ENCODE results near the gene ITIH2.
"Not testable (repeated sequence)": the region's sequence is repeated elsewhere in the genome, so short reads cannot be mapped to it uniquely, and the experiment has no call there.

Gene ITIH2

DNA sequence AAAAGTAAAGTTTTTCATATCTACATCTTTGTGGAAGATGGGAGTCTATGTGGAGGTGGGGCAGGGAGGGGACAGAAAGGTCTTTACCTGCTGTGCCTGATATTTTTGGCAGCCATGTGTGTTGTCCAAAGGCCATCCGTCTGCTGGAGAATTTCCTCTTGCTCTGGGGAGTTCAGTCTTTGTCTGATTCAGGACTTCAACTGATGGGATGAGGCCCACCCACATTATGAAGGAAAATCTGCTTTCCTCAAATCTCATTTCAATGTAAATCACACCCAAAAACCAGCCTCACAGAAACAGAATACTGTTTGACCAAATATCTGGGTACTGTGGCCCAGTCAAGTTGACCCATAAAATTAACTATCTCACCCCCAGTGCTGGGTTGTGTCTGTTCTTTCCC is 23.9 kb upstream of the ITIH2 start:
- no peak overlapping the region for H3K4me3 ChIP-seq (ENCODE audit: low read depth, low read length)
- TF ChIP-seq, protein P1, sequence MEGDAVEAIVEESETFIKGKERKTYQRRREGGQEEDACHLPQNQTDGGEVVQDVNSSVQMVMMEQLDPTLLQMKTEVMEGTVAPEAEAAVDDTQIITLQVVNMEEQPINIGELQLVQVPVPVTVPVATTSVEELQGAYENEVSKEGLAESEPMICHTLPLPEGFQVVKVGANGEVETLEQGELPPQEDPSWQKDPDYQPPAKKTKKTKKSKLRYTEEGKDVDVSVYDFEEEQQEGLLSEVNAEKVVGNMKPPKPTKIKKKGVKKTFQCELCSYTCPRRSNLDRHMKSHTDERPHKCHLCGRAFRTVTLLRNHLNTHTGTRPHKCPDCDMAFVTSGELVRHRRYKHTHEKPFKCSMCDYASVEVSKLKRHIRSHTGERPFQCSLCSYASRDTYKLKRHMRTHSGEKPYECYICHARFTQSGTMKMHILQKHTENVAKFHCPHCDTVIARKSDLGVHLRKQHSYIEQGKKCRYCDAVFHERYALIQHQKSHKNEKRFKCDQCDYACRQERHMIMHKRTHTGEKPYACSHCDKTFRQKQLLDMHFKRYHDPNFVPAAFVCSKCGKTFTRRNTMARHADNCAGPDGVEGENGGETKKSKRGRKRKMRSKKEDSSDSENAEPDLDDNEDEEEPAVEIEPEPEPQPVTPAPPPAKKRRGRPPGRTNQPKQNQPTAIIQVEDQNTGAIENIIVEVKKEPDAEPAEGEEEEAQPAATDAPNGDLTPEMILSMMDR (IDR thresholded peaks at IDR 0.05; ENCODE audit: low read depth, low read length): no peak
- TF ChIP-seq, protein P2, sequence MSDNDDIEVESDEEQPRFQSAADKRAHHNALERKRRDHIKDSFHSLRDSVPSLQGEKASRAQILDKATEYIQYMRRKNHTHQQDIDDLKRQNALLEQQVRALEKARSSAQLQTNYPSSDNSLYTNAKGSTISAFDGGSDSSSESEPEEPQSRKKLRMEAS (IDR thresholded peaks at IDR 0.05; ENCODE audit: low read depth, low read length): no peak
- TF ChIP-seq MYC (IDR thresholded peaks at IDR 0.05; ENCODE audit: low read depth, low read length) (no peak), POLR2A (IDR thresholded peaks at IDR 0.05; ENCODE audit: extremely low read depth, insufficient read length) (no peak)
- DNase-seq (ENCODE audit: low read depth): no peak

DNA sequence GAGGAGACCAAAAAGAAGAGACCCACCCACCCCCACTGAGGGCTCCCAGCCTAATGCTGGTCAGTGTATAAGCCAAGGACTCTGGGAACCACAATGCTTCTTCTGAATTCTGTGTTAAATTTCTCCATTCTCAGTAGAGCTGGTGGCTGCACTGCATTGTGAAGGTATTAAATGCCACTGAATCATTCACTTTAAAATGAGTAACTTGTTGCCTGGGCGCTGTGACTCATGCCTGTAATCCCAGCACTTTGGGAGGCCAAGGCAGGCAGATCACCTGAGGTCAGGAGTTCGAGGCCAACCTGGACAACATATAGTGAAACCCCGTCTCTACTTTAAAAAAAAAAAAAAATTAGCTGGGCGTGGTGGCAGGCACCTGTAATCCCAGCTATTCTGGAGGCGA is 23.0 kb upstream of the ITIH2 start:
- not testable (repeated sequence) for H3K4me3 ChIP-seq (ENCODE audit: low read depth, low read length); DNase-seq (ENCODE audit: low read depth)

DNA sequence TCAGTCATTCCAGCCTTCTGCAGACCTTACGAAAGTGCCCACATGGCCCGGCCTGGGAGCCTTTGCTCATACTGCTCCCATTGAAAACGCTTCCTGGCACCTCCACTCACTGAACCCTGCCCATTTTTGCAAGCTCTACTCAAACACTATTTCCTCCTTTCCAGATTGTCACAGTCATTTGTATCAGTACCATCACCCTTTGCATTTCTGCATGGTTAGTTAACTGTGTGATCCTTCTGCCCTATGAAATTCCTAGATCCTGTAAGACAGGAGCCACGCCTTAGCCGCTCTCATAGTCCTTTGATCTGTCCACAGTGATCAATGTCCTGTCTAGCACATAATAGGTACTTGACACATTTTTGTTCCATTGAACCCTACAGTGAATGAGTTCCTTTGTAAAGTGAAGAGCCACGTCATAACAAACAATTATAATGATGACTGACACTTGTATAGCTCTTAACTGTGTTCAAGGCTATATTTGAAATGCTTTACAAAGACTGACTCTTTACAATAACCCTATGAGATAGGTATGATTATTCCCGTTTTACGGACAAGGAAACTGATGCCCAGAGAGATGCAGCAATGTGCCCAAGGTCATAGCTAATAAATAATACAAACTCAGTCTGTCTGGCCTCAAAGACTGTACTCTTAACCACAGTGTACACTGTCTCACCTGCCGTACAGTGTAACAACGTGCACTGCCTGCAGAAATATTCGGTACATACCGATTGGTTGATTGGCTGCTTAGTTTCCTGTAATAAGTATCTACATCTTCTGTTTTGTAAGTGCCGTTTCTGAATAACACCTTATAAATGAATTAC is 16.6 kb upstream of the ITIH2 start:
- DNase-seq (ENCODE audit: low read depth): no peak
- H3K4me3 ChIP-seq (ENCODE audit: low read depth, low read length): no peak overlapping the region
- TF ChIP-seq, protein P2 (IDR thresholded peaks at IDR 0.05; ENCODE audit: low read depth, low read length): no peak
- TF ChIP-seq POLR2A (IDR thresholded peaks at IDR 0.05; ENCODE audit: extremely low read depth, insufficient read length) (no peak), MYC (IDR thresholded peaks at IDR 0.05; ENCODE audit: low read depth, low read length) (no peak)
- TF ChIP-seq, protein P1 (IDR thresholded peaks at IDR 0.05; ENCODE audit: low read depth, low read length): no peak

DNA sequence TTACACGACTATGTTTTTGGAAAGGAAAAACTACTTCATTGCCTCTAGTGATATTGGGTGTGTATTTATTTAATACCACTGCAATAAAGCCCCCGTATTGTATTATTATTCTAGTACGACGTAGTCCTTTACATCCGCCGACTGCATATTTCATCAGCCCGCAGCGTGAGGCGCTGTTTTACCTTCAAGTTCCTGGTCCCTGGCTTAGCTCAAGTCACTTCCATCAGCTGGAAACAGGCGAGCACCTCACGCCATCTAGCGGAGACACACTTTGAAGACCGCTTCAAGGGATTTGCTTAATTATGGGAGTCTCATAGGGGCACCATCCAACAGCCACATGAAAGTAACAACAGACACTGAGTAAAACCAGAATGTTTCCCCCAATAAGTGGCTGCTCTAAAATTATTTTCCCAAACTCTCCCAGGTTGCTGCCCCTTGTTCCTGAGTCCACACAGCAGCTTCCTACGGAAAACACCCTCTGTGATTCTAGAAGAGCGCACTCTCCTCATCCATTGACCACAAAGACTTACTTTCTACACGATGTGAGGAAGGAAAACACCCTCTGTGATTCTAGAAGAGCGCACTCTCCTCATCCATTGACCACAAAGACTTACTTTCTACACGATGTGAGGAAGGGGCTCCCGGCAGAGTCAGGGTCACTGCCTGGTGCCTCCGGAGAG is 15.7 kb upstream of the ITIH2 start:
- H3K4me3 ChIP-seq (ENCODE audit: low read depth, low read length): no peak overlapping the region
- TF ChIP-seq, protein P1 (IDR thresholded peaks at IDR 0.05; ENCODE audit: low read depth, low read length): peak; percentile 71
- TF ChIP-seq POLR2A (IDR thresholded peaks at IDR 0.05; ENCODE audit: extremely low read depth, insufficient read length) (no peak), MYC (IDR thresholded peaks at IDR 0.05; ENCODE audit: low read depth, low read length) (no peak)
- DNase-seq (ENCODE audit: low read depth): peak; percentile 86

DNA sequence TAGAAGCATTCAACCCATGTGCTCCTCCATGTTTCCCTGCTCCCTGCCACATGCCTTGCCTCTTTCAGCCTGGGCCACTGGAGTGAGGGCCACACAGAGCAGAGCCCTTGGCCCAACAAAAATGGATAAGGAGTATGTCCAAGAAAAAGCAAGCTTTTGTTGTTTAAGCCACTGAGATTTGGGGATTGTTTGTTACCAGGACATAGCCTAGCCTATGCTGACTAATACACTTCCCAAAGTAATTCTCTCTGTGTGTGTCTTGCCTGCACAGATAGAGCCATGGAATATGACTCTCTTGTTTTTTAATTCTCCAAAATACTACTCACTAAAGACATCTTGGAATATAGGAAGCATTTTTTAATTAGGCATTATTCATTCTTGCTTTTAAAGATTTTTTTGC is 13.5 kb upstream of the ITIH2 start:
- H3K4me3 ChIP-seq (ENCODE audit: low read depth, low read length): no peak overlapping the region
- TF ChIP-seq MYC (IDR thresholded peaks at IDR 0.05; ENCODE audit: low read depth, low read length) (no peak), POLR2A (IDR thresholded peaks at IDR 0.05; ENCODE audit: extremely low read depth, insufficient read length) (no peak)
- TF ChIP-seq, protein P1 (IDR thresholded peaks at IDR 0.05; ENCODE audit: low read depth, low read length): no peak
- TF ChIP-seq, protein P2 (IDR thresholded peaks at IDR 0.05; ENCODE audit: low read depth, low read length): no peak

DNA sequence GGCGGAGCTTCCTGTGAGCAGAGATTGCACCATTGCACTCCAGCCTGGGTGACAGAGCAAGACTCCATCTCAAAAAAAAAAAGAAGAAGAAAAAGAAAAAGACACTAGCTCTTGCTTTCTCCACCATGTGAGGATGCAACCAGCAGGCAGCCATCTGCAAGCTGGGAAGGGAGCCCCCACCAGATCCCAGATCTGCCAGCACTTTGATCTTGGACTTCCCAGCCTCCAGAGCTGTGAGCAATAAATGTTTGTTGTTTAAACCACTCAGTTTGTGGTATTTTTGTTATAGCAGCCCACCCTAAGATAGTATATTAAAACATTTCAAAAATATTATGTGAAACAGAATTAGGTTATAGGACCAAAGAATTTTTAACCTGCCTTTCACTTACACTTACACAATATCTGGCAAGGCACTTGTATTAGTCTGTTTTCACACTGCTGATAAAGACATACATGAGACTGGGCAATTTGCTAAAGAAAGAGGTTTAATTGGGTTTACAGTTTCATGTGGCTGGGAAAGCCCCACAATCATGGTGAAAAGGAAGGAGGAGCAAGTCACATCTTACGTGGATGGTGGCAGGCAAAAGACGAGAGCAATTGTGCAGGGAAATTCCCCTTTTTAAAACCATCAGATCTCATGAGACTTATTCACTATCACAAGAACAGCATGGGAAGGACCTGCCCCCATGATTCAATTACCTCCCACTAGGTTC is 12.1 kb upstream of the ITIH2 start:
- H3K4me3 ChIP-seq (ENCODE audit: low read depth, low read length); DNase-seq (ENCODE audit: low read depth): not testable (repeated sequence)

More for the DNA sequence above, 13.5 kb upstream of the ITIH2 start:
- no peak for DNase-seq (ENCODE audit: low read depth)

DNA sequence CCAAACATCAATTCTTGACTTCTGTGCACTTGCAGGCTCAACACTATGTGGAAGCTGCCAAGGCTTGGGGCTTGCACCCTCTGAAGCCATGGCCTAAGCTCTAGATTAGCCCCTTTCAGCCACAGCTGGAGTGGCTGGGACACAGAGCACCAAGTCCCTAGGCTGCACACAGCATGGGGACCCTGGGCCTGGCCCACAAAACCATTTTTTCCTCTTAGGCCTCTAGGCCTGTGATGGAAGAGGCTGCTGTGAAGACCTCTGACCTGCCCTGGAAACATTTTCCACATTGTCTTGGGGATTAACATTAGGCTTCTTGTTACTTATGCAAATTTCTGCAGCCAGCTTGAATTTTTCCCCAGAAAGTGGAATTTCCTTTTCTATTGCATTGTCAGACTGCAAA is 10.7 kb upstream of the ITIH2 start:
- not testable (repeated sequence) for DNase-seq (ENCODE audit: low read depth); H3K4me3 ChIP-seq (ENCODE audit: low read depth, low read length)

DNA sequence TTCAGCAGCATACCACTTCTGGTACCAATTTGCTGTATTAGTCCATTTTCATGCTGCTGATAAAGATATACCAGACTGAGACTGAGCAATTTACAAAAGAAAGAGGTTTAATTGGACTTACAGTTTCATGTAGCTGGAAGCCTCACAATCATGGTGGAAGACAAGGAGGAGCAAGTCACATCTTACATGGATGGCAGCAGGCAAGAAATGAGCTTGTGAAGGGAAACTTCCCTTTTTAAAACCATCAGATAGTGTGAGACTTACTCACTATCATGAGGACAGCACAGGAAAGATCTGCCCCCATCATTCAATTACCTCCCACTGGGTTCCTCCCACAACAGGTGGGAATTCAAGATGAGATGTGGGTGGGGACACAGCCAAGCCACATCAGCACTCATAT is 9.9 kb upstream of the ITIH2 start:
- not testable (repeated sequence) for H3K4me3 ChIP-seq (ENCODE audit: low read depth, low read length); DNase-seq (ENCODE audit: low read depth)
